Panc1 (cell line): ENCODE data around the gene TSHZ2. TPM values are rescaled to one million over a fixed set of nuclear protein-coding genes. Genes with fewer than 3 reads are reported as not detected.

Source experiments
- ATAC-seq: fragments of 200-7000 bp; cut with Tn5 transposase; 2 replicates; pipeline ENCODE4 v1.9.1; 2020; ENCODE audit warnings: mild to moderate bottlenecking, moderate library complexity
- BruUV-seq: library from RNA; stranded (reverse); fragments of 400-500 nt; replicated peaks from 2 replicates; lab custom pipeline; 2021; lab: Mats Ljungman, UMichigan
- CTCF ChIA-PET: fragments of 300-600 bp; sonication (Branson Sonifier 250); formaldehyde crosslinking; loops from one replicate; lab custom pipeline; 2022; ENCODE audit warnings: antibody characterized with exemption; lab: Charles Lee
- POLR2A ChIA-PET: fragments of 300-600 bp; sonication (Branson Sonifier 250); formaldehyde crosslinking; loops from one replicate; lab custom pipeline; 2022; ENCODE audit warnings: antibody characterized with exemption; lab: Charles Lee
- DNase-seq: peaks from one replicate; pipeline ENCODE4 v3.0.0-alpha.2; 2010; ENCODE audit warnings: low read depth, low spot score
- H3K27ac ChIP-seq: 2 replicates; pipeline ENCODE4 v1.5.1; 2011; ENCODE audit warnings: mild to moderate bottlenecking, low read length, inconsistent platforms
- H3K27me3 ChIP-seq: fragments of 200-500 bp; sonication (Bioruptor generic); 2 replicates; pipeline ENCODE4 v1.6.0; 2014; ENCODE audit warnings: low read length, inconsistent platforms; ENCODE audit not compliant: control insufficient read depth, insufficient read depth
- H3K36me3 ChIP-seq: fragments of 200-500 bp; sonication (Bioruptor generic); 2 replicates; pipeline ENCODE4 v1.5.1; 2014; ENCODE audit warnings: inconsistent platforms, mild to moderate bottlenecking, low read length, moderate library complexity; ENCODE audit not compliant: control insufficient read depth, insufficient read depth
- H3K4me1 ChIP-seq: 2 replicates; pipeline ENCODE4 v1.5.1; 2011; ENCODE audit warnings: inconsistent platforms, mild to moderate bottlenecking, low read length, moderate library complexity; ENCODE audit not compliant: control insufficient read depth, insufficient read depth
- H3K4me3 ChIP-seq, 2 experiments: 2 replicates each; pipeline ENCODE4 v1.5.1; 2011 to 2012; ENCODE audit warnings: low read depth in 2 of 2, low read length in 2 of 2, mild to moderate bottlenecking in 2 of 2, inconsistent platforms in 1 of 2, moderate library complexity in 1 of 2
- H3K9me3 ChIP-seq: fragments of 200-500 bp; sonication (Bioruptor generic); 2 replicates; pipeline ENCODE4 v1.5.1; 2014; ENCODE audit warnings: low read depth, mild to moderate bottlenecking, inconsistent platforms, low read length, moderate library complexity; ENCODE audit not compliant: control insufficient read depth, insufficient read depth
- POLR2AphosphoS5 ChIP-seq: IDR thresholded peaks from 2 replicates; pipeline ENCODE4 v1.6.1; 2012; ENCODE audit warnings: mild to moderate bottlenecking, low read depth, low read length, moderate library complexity
- REST ChIP-seq, 2 experiments: IDR thresholded peaks; 2 replicates each; pipeline ENCODE4 v1.6.1; 2011 to 2012; ENCODE audit warnings: low read depth in 2 of 2, control low read depth in 1 of 2, low read length in 1 of 2, mild to moderate bottlenecking in 1 of 2, moderate library complexity in 1 of 2; ENCODE audit not compliant: insufficient read depth in 1 of 2
- SIN3A ChIP-seq: IDR thresholded peaks from 2 replicates; pipeline ENCODE4 v1.6.1; 2012; ENCODE audit warnings: low read depth, mild to moderate bottlenecking, low read length, moderate library complexity, borderline replicate concordance; ENCODE audit not compliant: insufficient read depth
- TCF7L2 ChIP-seq: IDR thresholded peaks from 2 replicates; pipeline ENCODE4 v1.6.1; 2011; ENCODE audit warnings: mild to moderate bottlenecking, low read depth, low read length, inconsistent platforms
- in situ Hi-C: cut with HindIII; loops from 2 replicates; pipeline ENCODE4 v1.10.0; 2016; ENCODE audit warnings: low sequenced_read_pairs, low pct_unique_long_range_greater_than_20kb
- intact Hi-C: fragments of 100-400 bp; cut with micrococcal nuclease; formaldehyde crosslinking; loops from one replicate; pipeline ENCODE4 v1.10.0; 2022; ENCODE audit not compliant: unreplicated experiment
- total RNA-seq: library from RNA; stranded (reverse); gene quantifications from one replicate; pipeline ENCODE4 v1.2.1, GENCODE V29; 2021; ENCODE audit not compliant: unreplicated experiment
- TF ChIP-seq, protein P1 (sequence below): fragments of 450-650 bp; IDR thresholded peaks from 2 replicates; pipeline ENCODE4 v1.5.1; 2017; ENCODE audit warnings: mild to moderate bottlenecking

The TSHZ2 gene
- total RNA-seq, 1 experiment from 2014 or later, result 0.36 TPM

- Histone ChIP-seq H3K4me1 (peaks cover 3% of the 10 kb centered on the region; the same call in 1 of the 2 replicates), H3K4me3 (no peak overlapping the region), H3K27ac (no peak overlapping the region), H3K27me3 (no peaks in the 10 kb centered on the region), H3K36me3 (no peaks in the 10 kb centered on the region), H3K9me3 (no peaks in the 10 kb centered on the region)
- no TSS peak for BruUV-seq
- no peak for ATAC-seq
- in situ Hi-C loops, result no loop called here
- TF ChIP-seq, protein P1, sequence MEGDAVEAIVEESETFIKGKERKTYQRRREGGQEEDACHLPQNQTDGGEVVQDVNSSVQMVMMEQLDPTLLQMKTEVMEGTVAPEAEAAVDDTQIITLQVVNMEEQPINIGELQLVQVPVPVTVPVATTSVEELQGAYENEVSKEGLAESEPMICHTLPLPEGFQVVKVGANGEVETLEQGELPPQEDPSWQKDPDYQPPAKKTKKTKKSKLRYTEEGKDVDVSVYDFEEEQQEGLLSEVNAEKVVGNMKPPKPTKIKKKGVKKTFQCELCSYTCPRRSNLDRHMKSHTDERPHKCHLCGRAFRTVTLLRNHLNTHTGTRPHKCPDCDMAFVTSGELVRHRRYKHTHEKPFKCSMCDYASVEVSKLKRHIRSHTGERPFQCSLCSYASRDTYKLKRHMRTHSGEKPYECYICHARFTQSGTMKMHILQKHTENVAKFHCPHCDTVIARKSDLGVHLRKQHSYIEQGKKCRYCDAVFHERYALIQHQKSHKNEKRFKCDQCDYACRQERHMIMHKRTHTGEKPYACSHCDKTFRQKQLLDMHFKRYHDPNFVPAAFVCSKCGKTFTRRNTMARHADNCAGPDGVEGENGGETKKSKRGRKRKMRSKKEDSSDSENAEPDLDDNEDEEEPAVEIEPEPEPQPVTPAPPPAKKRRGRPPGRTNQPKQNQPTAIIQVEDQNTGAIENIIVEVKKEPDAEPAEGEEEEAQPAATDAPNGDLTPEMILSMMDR, result no peak
- TF ChIP-seq TCF7L2, result no peak
- TF ChIP-seq REST (IDR thresholded peaks at IDR 0.05; ENCODE audit: insufficient read depth in 1 of 2, low read depth in 2 of 2, low read length in 1 of 2), result no peak
- TF ChIP-seq SIN3A, result no peak
- no peak for TF ChIP-seq POLR2AphosphoS5
- intact Hi-C loops, result no loop called here
- DNase-seq, result no peak
- ChIA-PET POLR2A (no interaction called here), CTCF (no interaction called here)
Measured at GRCh38 chr20:53405139-53405538, 433.0 kb downstream of the TSHZ2 start.

DNA sequence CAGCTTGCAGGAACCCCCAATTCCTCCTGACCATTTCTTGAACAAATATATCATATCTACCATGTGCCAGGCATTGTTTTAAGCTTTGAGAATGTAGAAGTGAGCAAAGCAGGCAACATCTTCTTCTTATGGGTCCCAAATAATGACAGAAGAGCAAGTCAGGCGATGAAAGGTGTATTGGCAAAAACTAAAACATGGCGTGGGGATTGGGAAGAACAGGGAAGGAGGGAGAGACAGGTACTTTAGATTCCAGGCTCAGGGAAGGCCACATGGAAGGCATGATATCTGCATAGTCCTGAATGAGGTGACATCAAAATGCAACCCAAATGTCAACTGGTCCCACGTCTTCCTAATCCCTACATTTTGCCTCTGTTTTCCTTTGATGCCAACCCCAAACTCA, 434.4 kb downstream of the TSHZ2 start:
- in situ Hi-C loops, result no loop called here

More for the DNA sequence above, 434.4 kb downstream of the TSHZ2 start:
- H3K27ac ChIP-seq, result no peak overlapping the region
- no peaks in the 10 kb centered on the region for H3K36me3 ChIP-seq
- no TSS peak for BruUV-seq
- no peak for ATAC-seq
- H3K4me1 ChIP-seq, result peaks cover 3% of the 10 kb centered on the region; the same call in 1 of the 2 replicates
- H3K27me3 ChIP-seq, result no peaks in the 10 kb centered on the region
- CTCF ChIA-PET, result no interaction called here
- no peak for TF ChIP-seq REST (IDR thresholded peaks at IDR 0.05; ENCODE audit: insufficient read depth in 1 of 2, low read depth in 2 of 2, low read length in 1 of 2)
- no peak for TF ChIP-seq SIN3A
- TF ChIP-seq POLR2AphosphoS5, result no peak
- TF ChIP-seq TCF7L2, result no peak
- TF ChIP-seq, protein P1, result no peak
- no peaks in the 10 kb centered on the region for H3K9me3 ChIP-seq
- intact Hi-C loops, result no loop called here
- H3K4me3 ChIP-seq, result no peak overlapping the region
- POLR2A ChIA-PET, result interaction anchor here (0.6 kb wide), 1 partner anchor 104 kb away, joined by 3 read pairs; no protein-coding TSS in a partner anchor
- DNase-seq, result no peak
